ENCODE measurements around the gene PMM2. TPM values are rescaled to one million over a fixed set of nuclear protein-coding genes. Genes with fewer than 3 reads are reported as not detected.
"Not testable (repeated sequence)": the region's sequence is repeated elsewhere in the genome, so short reads cannot be mapped to it uniquely, and the experiment has no call there.

The PMM2 gene
- total RNA-seq, 1 donor from 2014 or later, result 29.9 TPM

DNA sequence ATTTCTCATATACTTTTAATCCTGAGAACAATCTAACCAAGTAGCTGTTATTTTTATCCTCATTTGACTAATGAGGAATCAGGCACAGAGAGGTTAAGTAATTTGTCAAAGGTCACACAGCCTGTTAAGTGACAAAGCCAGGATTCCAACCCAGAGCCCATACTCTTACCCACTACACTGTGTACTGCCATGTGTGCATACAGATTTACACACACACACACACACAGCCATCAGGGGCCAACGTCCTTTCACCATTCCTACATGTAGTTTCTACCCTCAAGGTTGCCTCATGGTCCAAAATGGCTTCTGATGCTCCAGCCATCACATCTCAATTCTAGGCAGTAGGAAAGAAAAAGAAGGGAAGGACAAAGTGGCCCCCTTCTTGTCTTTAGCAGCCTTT, 22.3 kb upstream of the PMM2 start:
- H3K4me3 ChIP-seq (ENCODE audit: low read depth, low read length), result no peak overlapping the region
- H3K27me3 ChIP-seq (ENCODE audit: control insufficient read depth, insufficient read depth, low read length), result no peaks in the 10 kb centered on the region
- no peaks in the 10 kb centered on the region for H3K36me3 ChIP-seq (ENCODE audit: control insufficient read depth, insufficient read depth, low read length)
- DNase-seq (ENCODE audit: low read depth), result no peak
- TF ChIP-seq, protein P1, sequence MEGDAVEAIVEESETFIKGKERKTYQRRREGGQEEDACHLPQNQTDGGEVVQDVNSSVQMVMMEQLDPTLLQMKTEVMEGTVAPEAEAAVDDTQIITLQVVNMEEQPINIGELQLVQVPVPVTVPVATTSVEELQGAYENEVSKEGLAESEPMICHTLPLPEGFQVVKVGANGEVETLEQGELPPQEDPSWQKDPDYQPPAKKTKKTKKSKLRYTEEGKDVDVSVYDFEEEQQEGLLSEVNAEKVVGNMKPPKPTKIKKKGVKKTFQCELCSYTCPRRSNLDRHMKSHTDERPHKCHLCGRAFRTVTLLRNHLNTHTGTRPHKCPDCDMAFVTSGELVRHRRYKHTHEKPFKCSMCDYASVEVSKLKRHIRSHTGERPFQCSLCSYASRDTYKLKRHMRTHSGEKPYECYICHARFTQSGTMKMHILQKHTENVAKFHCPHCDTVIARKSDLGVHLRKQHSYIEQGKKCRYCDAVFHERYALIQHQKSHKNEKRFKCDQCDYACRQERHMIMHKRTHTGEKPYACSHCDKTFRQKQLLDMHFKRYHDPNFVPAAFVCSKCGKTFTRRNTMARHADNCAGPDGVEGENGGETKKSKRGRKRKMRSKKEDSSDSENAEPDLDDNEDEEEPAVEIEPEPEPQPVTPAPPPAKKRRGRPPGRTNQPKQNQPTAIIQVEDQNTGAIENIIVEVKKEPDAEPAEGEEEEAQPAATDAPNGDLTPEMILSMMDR (IDR thresholded peaks at IDR 0.05; ENCODE audit: insufficient read depth, low read length, poor library complexity, severe bottlenecking), result no peak

DNA sequence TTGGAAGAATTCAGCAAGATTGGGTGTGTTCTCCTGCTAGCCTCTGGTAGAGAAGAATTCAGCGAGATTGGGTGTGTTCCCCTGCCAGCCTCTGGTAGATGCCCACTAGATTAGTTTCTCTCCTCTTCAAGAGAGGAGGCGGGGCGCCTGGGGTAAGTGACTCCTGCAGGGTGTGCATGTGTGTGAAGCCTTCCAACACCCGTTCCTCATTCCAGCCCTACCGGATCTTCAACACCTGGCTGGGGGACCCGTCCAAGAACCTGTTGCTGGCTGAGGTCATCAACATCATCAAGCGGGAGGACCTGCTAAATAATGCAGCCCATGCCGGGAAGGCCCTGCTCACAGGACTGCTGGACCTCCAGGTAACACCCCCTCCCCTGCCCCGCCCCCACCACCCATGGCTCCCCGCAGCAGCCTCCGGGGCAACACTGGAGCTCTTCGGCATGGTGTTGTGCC, 21.5 kb upstream of the PMM2 start:
- Histone ChIP-seq H3K27me3 (ENCODE audit: control insufficient read depth, insufficient read depth, low read length) (no peaks in the 10 kb centered on the region), H3K36me3 (ENCODE audit: control insufficient read depth, insufficient read depth, low read length) (no peaks in the 10 kb centered on the region), H3K4me3 (ENCODE audit: low read depth, low read length) (no peak overlapping the region)
- TF ChIP-seq, protein P1 (IDR thresholded peaks at IDR 0.05; ENCODE audit: insufficient read depth, low read length, poor library complexity, severe bottlenecking), result no peak
- DNase-seq (ENCODE audit: low read depth), result no peak

DNA sequence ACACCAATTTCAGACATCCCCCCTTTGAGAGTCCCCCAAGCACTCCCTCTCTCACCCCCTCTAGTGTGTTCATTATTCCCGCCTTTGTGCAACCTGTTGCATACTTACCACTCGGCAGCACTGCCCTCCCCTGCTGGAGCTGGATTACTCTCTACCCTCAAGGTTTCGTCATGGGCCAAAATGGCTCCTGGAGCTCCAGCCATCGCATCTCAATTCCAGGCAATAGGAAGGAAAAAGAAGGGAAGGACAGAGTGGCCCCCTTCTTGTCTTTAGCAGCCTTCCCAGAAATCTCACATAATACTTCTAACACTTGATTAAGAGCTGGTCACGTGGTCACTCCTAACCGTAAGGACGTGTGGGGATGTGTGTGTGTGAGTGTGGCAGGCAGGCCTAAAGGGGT, 20.4 kb upstream of the PMM2 start:
- Histone ChIP-seq H3K27me3 (ENCODE audit: control insufficient read depth, insufficient read depth, low read length) (no peaks in the 10 kb centered on the region), H3K4me3 (ENCODE audit: low read depth, low read length) (no peak overlapping the region), H3K36me3 (ENCODE audit: control insufficient read depth, insufficient read depth, low read length) (no peaks in the 10 kb centered on the region)
- DNase-seq (ENCODE audit: low read depth), result no peak
- TF ChIP-seq, protein P1 (IDR thresholded peaks at IDR 0.05; ENCODE audit: insufficient read depth, low read length, poor library complexity, severe bottlenecking), result no peak

DNA sequence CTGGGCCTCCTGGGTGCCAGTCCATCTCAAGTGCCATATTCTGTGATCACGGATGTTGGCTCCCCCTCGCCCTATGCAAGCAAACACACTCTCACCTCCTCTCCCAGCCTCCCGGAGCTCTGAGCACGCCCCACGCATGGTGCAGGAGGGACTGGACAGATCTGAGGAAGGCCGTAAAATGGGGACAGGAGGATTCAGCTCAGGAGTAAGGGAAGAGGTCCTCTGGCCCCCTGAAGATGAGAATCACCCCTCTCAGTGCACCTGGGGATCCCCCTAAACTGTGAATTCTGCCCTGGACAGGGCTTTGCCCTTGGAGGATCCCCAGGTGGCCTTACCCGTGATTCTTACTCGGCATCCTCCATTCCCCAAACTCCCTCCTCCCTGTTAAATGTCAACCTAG, 15.8 kb upstream of the PMM2 start:
- Histone ChIP-seq H3K27me3 (ENCODE audit: control insufficient read depth, insufficient read depth, low read length) (no peaks in the 10 kb centered on the region), H3K36me3 (ENCODE audit: control insufficient read depth, insufficient read depth, low read length) (no peaks in the 10 kb centered on the region), H3K4me3 (ENCODE audit: low read depth, low read length) (no peak overlapping the region)
- TF ChIP-seq, protein P1 (IDR thresholded peaks at IDR 0.05; ENCODE audit: insufficient read depth, low read length, poor library complexity, severe bottlenecking), result no peak
- DNase-seq (ENCODE audit: low read depth), result no peak

DNA sequence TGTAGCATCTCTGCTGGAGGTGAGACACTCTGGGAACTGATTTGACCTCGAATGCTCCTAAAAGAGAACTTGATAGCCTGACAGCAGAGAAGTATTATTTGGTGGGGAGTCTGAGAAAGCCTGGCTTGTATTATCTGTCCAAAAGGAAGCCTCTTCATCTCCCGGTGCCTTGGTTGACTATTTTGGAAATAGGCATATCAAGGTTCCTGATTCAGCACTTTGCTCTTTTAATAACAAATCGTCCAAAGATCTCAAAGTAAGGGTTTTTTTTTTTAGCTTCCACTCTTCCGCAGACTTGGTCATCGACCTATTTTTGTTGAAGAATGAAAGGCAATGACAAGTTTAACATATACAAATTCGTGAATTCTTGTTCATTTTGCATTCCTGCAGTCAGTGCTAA, 15.0 kb upstream of the PMM2 start:
- TF ChIP-seq, protein P1 (IDR thresholded peaks at IDR 0.05; ENCODE audit: insufficient read depth, low read length, poor library complexity, severe bottlenecking), result no peak

DNA sequence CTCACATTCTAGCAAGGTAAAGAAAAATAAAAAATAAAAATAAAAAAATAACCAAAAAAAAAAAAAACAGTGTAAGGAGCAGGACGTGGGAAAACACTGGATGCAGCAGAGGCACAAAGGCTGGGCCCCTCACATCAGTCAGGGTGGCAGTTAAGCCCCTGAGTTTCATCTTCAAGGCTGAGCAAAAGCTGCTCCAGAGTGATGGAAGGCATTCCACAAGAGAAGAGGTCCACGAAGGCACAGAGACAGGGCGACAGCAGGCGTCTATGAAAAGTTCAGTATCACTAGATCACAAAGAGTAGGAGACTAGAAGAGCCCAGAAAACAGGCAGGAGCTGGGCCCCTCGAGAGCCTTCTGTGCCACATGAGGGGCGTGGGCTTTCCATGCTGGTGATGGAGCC, 12.2 kb upstream of the PMM2 start:
- no peaks in the 10 kb centered on the region for H3K27me3 ChIP-seq (ENCODE audit: control insufficient read depth, insufficient read depth, low read length)
- no peak overlapping the region for H3K4me3 ChIP-seq (ENCODE audit: low read depth, low read length)
- no peak for DNase-seq (ENCODE audit: low read depth)
- TF ChIP-seq, protein P1 (IDR thresholded peaks at IDR 0.05; ENCODE audit: insufficient read depth, low read length, poor library complexity, severe bottlenecking), result no peak
- H3K36me3 ChIP-seq (ENCODE audit: control insufficient read depth, insufficient read depth, low read length), result no peaks in the 10 kb centered on the region

More for the DNA sequence above, 15.0 kb upstream of the PMM2 start:
- DNase-seq (ENCODE audit: low read depth), result no peak
- Histone ChIP-seq H3K36me3 (ENCODE audit: control insufficient read depth, insufficient read depth, low read length) (no peaks in the 10 kb centered on the region), H3K4me3 (ENCODE audit: low read depth, low read length) (no peak overlapping the region), H3K27me3 (ENCODE audit: control insufficient read depth, insufficient read depth, low read length) (no peaks in the 10 kb centered on the region)

DNA sequence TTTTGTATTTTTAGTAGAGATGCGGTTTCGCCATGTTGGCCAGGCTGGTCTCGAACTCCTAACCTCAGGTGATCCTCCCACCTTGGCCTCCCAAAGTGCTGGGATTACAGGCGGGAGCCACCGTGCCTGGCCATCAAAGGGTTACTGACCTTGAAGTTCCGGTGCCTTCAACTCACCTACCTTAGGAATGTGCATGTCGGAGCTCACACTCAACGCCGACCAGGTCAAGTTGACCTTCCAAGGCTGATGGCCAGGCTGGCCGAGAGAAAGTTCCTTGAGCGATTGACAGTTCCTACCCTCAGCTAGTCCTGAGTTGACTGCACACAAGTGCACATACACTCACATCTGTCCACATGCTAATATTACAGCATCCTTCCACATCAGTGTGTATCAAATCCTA, 11.3 kb upstream of the PMM2 start:
- H3K36me3 ChIP-seq (ENCODE audit: control insufficient read depth, insufficient read depth, low read length); H3K27me3 ChIP-seq (ENCODE audit: control insufficient read depth, insufficient read depth, low read length); DNase-seq (ENCODE audit: low read depth); H3K4me3 ChIP-seq (ENCODE audit: low read depth, low read length): not testable (repeated sequence)

Measured in kidney epithelial cell (primary cell).